ENCODE results near the gene SF1. TPM values are rescaled to one million over a fixed set of nuclear protein-coding genes. Genes with fewer than 3 reads are reported as not detected.

The SF1 gene
- total and polyA plus RNA-seq, 2 donors from 2014 or later, result 87.5 to 320 TPM

DNA sequence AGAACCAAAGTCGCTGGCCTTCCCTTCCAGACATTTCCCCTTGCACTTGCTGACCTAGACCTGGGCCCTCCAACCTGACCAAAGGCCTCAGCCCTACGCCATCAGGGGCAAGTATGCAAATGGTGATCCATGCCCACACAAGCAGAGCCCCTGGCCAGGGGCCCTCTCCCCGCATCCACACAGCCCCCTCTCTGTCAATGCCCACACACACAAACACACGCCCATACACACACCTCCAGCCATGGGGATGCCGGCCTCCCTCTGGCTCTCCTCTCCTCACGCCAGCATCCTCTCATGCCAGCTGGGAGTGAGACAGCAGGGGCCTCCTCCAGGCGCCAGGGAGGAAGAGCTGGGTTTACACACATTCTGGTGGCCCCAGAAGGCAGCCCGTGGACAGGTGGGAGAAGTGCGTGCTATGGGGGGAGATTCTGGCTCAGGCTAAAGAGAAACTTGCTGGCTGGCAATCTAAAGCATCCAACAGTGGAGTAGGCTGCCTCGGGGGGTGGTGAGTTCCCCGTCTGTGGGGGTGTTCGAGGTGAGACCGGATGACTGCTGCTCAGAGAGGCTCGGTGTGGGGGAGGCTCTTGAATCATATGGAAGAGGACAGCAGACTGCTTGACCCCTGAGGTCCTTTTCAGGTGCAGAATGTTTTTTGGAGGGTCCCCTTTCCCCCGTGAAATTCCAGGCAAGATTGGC, 60.1 kb downstream of the SF1 start:
- FAIRE-seq (no peak), DNase-seq (no peak)
- Histone ChIP-seq H3K4me3 (ENCODE audit: low read length in 3 of 3) (no peak overlapping the region), H3K27me3 (ENCODE audit: control insufficient read depth, insufficient read depth, low read length) (peaks cover 5% of the 10 kb centered on the region), H3K27ac (ENCODE audit: low read depth in 2 of 2, low read length in 2 of 2) (no peak overlapping the region), H3K36me3 (ENCODE audit: control insufficient read depth in 2 of 3, insufficient read depth in 3 of 3, low read length in 3 of 3) (no peaks in the 10 kb centered on the region), H3K9ac (ENCODE audit: low read length in 3 of 3) (no peak overlapping the region), H3K4me1 (ENCODE audit: control insufficient read depth in 2 of 3, insufficient read depth in 2 of 3, low read depth in 1 of 3, low read length in 3 of 3) (no peaks in the 10 kb centered on the region), H3K9me3 (ENCODE audit: control insufficient read depth in 2 of 3, insufficient read depth in 1 of 3, low read length in 3 of 3) (no peaks in the 10 kb centered on the region)
- intact Hi-C loops (cut with DNase I), result no loop called here
- no peak for TF ChIP-seq CTCF (IDR thresholded peaks at IDR 0.05; ENCODE audit: borderline replicate concordance, extremely low read depth, insufficient read depth)

GRCh38 chr11:64717268-64717578, 61.1 kb downstream of the SF1 start:
- Histone ChIP-seq H3K4me3 (ENCODE audit: low read length in 3 of 3) (no peak overlapping the region), H3K4me1 (ENCODE audit: control insufficient read depth in 2 of 3, insufficient read depth in 2 of 3, low read depth in 1 of 3, low read length in 3 of 3) (no peaks in the 10 kb centered on the region), H3K27me3 (ENCODE audit: control insufficient read depth, insufficient read depth, low read length) (peaks cover 4% of the 10 kb centered on the region), H3K9ac (ENCODE audit: low read length in 3 of 3) (no peak overlapping the region), H3K36me3 (ENCODE audit: control insufficient read depth in 2 of 3, insufficient read depth in 3 of 3, low read length in 3 of 3) (no peaks in the 10 kb centered on the region), H3K9me3 (ENCODE audit: control insufficient read depth in 2 of 3, insufficient read depth in 1 of 3, low read length in 3 of 3) (no peaks in the 10 kb centered on the region), H3K27ac (ENCODE audit: low read depth in 2 of 2, low read length in 2 of 2) (no peak overlapping the region)
- TF ChIP-seq CTCF (IDR thresholded peaks at IDR 0.05; ENCODE audit: borderline replicate concordance, extremely low read depth, insufficient read depth), result no peak
- DNase-seq, result no peak
- intact Hi-C loops (cut with DNase I), result no loop called here
- FAIRE-seq, result no peak

DNA sequence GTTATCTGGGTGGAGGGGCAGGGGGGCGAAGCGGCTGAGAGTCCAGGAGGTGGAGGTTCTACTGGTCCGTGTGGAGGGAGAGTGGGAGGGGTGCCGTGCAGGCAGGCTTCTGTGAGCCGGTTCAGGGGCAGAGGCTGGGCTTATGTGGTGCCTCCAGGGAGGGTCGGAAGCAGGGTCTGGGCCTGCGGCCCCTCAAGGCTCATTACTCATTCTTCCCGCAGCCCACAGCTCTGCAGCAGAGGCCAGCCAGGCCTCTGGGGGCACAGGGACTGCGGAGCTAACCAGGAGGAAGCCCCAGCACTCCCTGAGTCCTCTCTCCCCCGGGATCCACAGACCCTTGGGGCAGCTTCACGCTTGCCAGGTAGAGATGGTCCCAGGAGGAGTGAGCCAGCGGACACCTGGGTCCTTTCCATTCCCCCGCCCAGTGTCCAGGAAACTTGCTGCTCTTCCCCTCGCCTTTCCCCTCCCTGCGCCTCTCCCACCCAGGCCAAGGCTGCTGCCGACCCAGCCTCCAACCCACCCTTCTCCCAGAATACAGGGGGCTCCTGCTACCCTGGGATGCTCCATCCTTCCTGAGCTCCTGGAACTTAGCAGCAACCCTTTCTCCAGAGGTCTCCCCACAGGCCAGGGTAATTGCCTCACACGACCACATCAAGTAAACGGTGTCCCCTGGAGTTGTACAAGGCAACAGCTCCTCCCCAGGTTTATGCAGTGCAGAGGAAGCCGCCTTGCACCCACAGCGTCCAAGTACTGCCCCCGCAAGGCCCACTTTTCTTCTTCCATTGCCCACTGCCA, 61.7 kb downstream of the SF1 start:
- no peak overlapping the region for H3K27ac ChIP-seq (ENCODE audit: low read depth in 2 of 2, low read length in 2 of 2)
- no peaks in the 10 kb centered on the region for H3K9me3 ChIP-seq (ENCODE audit: control insufficient read depth in 2 of 3, insufficient read depth in 1 of 3, low read length in 3 of 3)
- no peak overlapping the region for H3K4me3 ChIP-seq (ENCODE audit: low read length in 3 of 3)
- no peaks in the 10 kb centered on the region for H3K36me3 ChIP-seq (ENCODE audit: control insufficient read depth in 2 of 3, insufficient read depth in 3 of 3, low read length in 3 of 3)
- no peak overlapping the region for H3K9ac ChIP-seq (ENCODE audit: low read length in 3 of 3)
- intact Hi-C loops (cut with DNase I), result no loop called here
- FAIRE-seq (no peak), DNase-seq (peak in 4 of 5 donors; percentile 56 to 64 (median 62))
- TF ChIP-seq CTCF (IDR thresholded peaks at IDR 0.05; ENCODE audit: borderline replicate concordance, extremely low read depth, insufficient read depth), result no peak
- peaks cover 4% of the 10 kb centered on the region for H3K27me3 ChIP-seq (ENCODE audit: control insufficient read depth, insufficient read depth, low read length)
- no peaks in the 10 kb centered on the region for H3K4me1 ChIP-seq (ENCODE audit: control insufficient read depth in 2 of 3, insufficient read depth in 2 of 3, low read depth in 1 of 3, low read length in 3 of 3)

Data from kidney (tissue), 14 donors.